Caki2 (cell line): ENCODE results near the gene ANKRD29. TPM values are rescaled to one million over a fixed set of nuclear protein-coding genes. Genes with fewer than 3 reads are reported as not detected.
A peak's percentile ranks its signal among the peaks of the same experiment; 100 is the strongest.

Experiments
- DNase-seq: peaks from one replicate; pipeline ENCODE4 v3.0.0-alpha.2; 2015; ENCODE audit warnings: low read depth
- in situ Hi-C: cut with HindIII; loops from 2 replicates; pipeline ENCODE4 v1.10.0; 2016; ENCODE audit warnings: low sequenced_read_pairs, low pct_unique_long_range_greater_than_20kb, mixed read lengths
- total RNA-seq: library from RNA; depleted of rRNA; stranded (reverse); fragments of >200 nt; shearing (Covaris generic); gene quantifications from 2 replicates; pipeline ENCODE4 v1.2.3, GENCODE V29; 2014; ENCODE audit warnings: low replicate concordance

ANKRD29 gene
- total RNA-seq, 1 experiment from 2014 or later = 0.71 TPM

DNA sequence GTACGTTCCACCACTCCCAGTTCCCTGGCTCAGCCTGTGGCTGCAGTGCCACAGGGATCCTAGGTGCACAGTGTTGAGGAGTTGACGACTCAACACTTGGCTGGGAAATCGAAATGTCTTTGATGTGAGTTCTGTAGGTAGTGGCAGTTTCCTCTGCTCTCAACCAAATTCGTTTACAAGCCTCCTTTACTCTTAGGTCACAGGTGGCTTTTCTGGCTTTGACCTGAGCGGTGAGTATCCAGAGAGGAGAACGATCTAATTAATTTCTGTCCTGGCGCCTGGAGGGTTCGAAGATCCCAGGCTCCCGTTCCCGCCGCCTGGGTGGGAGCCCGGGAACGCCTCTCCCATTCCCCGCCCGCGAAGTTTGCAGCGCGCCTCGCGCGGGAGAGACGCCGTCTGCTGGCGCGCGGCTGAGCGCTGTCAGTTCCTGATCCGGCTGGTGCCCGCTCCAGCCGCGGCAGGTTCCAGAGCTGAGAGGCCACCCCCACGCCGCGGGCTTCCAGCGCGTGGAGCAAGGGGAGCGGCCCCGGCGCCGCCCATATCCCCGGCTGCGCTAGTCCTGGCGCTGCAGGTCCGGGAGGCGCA is 26.4 kb upstream of the ANKRD29 start, which contains the start of gene LAMA3:
Gene LAMA3, plus strand, starts transcription at position 423 of the 585 bp plus-strand sequence. CDS start 231 bp downstream, outside the sequence.
- DNase-seq = peak; percentile 75
- in situ Hi-C loops = no loop called here

DNA sequence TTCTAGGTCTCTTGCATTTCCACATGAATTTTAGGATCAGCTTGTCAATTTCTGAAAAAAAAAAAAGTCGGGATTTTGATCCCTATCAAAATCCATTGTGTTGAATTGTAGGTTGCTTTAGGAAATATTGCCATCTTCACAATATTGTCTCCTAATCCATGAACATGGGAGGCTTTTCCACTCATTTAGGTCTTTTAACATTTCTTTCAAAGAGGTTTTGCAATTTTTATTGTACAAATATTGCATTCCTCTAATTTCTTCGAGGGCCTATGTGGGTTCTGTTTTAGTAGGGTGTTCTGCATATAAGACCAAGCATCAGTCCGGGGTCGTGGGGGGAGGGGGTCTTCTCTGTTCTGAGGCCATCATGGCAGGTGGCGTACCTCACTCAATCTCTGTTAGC is 25.8 kb upstream of the ANKRD29 start:
- DNase-seq = no peak
- in situ Hi-C loops = no loop called here

DNA sequence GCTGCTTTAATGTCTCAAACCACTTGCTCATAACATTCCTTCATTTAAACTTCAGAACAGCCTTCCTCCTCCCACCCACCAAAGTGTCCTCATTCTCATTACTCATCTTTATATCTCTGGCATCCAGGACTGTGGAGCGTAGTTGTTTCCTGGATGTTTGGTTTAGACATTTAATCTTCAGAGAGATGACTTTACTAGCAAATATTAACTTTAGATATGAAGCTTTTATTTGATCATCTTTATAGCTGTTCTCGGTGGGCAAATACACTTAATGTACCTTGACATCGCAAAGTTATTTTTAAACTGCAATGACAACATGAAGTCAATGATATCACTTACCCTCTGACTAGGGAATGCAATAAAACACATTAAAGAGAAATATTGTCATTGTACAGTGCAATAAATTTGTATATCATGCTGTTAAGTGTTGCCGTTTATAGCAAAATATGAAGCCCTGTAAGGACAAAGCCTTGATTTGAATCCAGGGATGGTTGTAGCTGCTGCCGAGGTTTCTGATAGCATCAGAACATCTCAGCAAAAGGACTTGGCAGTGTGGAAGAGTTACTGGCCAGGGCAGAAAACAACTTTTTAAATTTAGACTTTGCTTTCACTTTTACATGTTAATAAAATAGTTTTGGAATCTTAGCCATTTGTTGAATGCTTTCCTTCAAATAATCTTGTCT is 21.9 kb upstream of the ANKRD29 start:
- DNase-seq = peak; percentile 69
- in situ Hi-C loops = no loop called here

DNA sequence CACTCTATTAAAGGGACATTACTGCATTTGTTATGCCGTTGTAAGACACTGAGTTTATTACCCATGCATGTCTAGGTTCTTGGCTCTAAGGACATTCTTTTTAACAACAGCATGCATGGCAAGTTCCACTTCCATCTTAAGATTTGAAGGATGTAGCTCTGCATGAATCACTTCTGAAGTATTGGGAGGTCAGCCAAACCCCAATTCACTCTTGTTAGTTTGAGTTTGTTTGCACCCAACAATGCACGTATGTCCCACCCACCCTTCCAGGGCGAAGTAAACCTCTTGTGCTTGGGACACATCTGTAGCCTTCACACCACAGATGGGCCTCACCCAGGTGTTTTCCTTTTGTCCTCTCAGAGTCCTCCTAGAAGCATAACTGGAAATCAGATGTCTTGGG is 21.0 kb upstream of the ANKRD29 start:
- no peak for DNase-seq

DNA sequence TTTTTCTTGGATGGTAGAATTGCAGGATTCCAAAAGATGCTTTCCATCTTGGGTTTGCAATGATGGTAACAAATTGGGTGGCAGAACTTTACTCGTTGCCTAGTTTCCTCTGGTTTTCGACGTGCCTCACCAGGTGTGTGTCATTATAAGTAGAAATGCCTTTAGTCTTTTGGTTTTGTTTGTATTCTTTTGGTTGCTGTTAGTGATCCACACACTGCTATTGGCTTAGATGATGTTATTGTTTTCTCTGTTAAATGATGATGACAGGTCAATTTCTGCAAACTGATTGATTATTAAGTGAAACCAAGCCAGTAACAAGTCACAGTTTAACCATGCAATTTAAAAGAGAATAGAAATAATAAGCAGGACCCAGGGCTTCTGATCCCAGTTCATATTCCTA is 20.4 kb upstream of the ANKRD29 start:
- in situ Hi-C loops = no loop called here
- DNase-seq = peak; percentile 44

More for the DNA sequence above, 21.0 kb upstream of the ANKRD29 start:
- in situ Hi-C loops = no loop called here

DNA sequence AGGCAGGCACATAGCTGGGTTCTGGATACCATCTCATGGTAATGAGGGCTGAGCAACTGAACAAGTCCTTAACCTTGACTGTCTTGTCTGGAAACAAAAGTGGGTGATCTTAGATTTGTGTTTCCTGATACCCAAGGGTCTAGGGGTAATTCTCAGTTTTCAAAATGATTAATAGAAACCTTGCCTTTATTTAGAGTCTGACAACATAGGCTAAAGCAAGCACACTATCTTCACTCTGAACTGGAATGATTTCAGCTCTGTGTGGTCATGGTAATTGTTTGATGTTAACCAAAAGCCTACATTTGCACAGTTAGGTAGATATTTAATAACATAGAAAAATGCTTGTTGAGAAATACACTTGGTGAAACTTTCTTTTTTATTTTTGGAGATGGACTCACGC is 19.8 kb upstream of the ANKRD29 start:
- DNase-seq = no peak
- in situ Hi-C loops = no loop called here

DNA sequence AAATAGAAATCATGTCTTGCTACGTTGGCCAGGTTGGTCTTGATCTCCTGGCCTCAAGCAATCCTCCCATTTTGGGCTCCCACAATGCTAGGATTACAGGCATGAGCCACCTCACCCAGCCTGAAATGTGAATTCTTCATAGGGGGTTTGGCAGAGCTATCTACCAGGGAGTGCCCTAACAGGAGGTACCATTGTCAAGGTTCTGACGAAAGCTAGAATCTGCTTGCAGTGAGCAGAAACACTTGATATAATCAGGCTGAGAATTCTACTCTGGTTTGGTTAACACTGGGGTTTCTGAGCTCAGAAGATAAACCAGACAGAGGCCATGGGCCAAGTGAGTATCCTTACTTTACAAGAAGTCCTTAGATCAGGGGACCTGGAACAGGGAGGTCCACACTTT is 19.3 kb upstream of the ANKRD29 start:
- DNase-seq = no peak
- in situ Hi-C loops = no loop called here

DNA sequence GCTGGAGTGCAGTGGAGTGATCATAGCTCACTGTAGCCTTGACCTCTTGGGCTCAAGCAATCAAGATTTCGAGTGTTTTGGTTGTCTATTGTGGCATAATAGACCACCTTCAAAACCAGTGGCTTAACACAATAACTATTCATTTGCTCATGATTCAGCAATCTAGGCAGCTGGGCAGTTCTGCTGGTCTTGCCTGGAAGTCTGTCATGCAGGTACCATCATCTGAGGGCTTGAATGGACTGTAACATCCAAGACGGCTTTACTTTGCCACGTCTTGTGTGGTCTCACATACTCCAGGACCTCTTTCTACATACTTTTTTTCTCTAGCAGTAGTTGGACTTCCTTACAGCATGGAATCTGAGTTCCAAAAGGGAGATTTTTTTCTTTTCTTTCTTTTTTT is 13.2 kb upstream of the ANKRD29 start:
- no peak for DNase-seq
- in situ Hi-C loops = no loop called here

DNA sequence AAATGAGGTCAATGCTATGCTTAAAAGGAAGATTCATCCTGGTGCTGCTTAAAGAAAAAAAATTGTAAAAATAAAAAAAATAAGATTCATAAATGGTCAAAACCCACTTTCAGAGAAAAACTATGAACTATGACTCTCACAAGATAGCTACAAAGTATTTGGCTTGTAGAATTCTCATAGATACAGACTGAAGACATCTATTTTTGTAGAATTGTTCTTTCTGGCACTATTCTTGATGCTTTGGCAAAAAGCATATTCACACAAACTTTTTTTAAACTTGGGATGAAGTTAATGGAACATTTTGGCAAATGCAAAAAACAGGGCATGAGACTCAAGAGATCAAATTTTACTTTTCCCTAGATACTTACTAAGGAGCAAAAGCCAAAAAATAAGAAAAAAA is 12.5 kb upstream of the ANKRD29 start:
- no peak for DNase-seq
- in situ Hi-C loops = no loop called here

DNA sequence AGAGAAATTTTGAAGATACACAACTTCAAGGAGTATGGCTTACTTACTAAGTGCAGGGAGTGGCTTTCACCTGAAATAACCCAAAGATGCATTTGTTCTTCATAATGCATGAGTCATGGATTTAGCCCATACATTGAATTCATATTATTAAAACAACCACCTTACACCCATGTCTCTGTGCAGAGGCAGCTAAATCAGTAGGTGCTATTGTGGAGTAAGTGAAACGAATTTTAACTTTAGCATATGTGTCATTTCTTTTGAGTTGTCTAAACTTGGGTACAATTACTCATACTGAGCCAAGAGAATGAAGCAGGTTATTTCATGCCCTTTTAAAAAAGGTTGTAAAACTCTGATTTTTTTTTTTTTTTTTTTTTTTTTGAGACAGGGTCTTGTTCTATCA is 11.0 kb upstream of the ANKRD29 start:
- DNase-seq = no peak
- in situ Hi-C loops = no loop called here

DNA sequence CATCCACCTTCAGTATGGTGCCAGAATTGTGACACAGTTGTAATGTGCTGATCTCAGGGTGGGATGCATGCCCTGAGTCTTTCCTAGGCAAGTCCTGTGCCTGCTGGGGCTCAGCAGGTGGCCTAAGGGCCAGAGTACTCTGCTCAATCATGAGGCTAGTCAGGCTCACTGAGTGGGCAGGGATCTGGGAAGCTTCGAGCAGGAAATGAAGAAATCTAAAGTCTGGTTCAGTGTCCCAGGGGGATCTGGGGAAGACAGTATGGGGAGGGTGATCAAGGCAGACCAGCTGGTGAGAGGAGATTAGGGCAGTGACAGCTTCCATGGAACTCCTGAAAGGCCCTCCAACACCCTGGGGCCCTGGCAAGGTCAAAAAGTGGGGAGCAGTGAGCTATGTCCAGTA is 8.9 kb upstream of the ANKRD29 start:
- DNase-seq = no peak
- in situ Hi-C loops = no loop called here

DNA sequence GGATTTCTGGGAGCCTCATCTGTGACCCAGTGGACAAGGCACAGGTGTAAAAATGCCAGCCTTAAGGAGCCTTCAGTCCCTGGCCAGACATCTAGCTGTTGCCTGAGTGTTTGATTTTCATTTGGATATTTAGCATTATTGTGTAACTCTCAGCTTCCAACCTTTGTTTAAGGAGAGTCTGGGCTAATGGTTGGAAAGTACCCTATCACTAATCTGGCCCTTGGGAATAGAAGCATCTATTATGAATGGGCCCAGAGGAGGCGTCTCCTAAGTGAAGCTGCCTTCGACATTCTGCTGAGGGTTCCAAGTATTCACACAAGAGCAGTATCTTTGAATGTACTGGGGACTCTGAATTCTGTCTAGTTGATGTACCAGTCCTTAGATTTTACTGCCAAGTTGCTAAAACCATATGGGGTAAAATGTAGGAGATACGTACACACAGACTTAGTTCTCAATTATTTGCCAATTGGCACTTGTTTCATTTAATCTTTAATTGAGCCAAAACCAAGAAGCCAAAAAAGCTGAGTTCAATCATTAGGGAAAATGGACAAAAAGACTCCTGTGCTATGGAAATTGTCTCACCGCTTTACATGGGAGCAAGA is 7.2 kb upstream of the ANKRD29 start:
- in situ Hi-C loops = no loop called here
- DNase-seq = no peak

DNA sequence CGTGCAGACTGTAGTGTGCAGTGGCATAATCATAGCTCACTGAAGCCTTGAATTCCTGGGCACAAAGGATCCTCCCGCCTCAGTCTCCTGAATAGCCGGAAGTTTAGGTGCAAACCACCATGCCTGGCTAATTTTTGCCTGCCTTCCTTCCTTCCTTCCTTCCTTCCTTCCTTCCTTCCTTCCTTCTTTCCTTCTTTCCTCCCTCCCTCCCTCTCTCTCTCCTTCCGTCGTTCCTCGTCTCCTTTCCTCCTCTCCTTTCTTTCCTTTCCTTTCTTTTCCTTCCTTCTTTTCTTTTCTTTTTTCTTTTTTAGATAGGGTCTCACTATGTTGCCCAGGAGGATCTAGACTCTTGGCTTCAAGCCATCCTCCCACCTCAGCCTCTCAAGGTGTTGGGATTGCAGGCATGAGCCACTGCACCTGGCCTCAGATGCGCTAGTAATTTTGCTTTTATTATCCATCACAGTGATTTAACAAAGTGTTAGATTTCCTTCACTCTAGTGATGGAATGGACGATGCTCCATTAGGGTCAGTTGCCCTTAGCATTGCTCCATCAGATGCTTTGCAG is 6.6 kb upstream of the ANKRD29 start:
- DNase-seq = no peak
- in situ Hi-C loops = no loop called here

DNA sequence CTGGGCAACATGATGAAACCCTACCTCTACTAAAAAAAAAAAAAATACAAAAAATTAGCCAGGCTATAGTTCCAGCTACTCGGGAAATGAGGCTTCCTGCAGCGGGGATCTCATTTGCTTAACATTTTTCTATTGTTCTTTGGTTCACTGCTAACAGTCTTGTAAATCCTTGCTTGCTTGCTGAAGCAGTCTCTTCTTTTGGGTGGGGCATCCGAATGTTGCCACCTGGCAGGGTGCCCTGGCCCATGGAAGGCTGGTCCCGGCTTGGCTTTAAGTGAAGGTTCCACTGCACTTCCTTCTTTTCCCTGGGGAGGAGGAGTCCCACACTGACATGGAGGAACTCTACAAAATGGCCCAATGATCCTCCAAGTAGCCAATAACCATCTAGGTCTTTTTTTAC is 6.0 kb upstream of the ANKRD29 start:
- DNase-seq = no peak
- in situ Hi-C loops = no loop called here

DNA sequence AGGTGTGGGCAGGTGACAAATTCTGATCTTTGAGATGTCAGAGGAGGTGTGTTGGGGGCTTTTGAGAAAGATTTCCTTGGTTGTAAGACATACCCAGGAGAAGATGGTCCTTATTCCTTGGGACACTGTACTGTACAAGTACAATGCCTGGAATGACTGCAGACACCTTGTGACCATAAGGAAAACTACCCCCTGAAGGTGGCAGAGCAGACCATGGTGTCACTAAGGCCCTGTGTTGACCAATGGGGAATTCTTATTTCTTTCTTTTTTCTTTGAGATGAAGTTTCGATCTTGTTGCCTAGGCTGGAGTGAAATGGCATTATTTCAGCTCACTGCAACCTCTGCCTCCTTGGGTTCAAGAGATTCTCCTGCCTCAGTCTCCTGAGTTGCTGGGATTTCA is 4.4 kb upstream of the ANKRD29 start:
- no peak for DNase-seq

DNA sequence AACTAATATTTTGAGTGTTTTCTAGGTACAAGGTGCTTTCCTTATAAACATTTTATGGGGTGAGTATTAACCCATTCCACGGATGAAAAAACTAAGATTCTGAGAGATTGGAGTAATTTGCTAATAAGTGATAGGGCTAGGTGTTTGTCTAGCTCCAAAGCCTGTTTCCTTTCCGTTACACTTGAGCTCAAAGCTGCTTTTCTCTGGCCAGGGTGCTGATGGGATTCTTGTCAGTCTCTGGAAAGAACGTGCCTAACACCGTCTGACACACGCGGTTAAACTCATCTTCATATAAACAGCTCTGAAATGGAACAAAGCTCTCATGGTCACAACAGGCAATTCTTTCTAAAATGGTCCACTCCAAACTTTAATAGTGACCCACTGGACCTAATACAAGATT is 2.0 kb upstream of the ANKRD29 start:
- in situ Hi-C loops = no loop called here

More for the DNA sequence above, 4.4 kb upstream of the ANKRD29 start:
- in situ Hi-C loops = no loop called here

DNA sequence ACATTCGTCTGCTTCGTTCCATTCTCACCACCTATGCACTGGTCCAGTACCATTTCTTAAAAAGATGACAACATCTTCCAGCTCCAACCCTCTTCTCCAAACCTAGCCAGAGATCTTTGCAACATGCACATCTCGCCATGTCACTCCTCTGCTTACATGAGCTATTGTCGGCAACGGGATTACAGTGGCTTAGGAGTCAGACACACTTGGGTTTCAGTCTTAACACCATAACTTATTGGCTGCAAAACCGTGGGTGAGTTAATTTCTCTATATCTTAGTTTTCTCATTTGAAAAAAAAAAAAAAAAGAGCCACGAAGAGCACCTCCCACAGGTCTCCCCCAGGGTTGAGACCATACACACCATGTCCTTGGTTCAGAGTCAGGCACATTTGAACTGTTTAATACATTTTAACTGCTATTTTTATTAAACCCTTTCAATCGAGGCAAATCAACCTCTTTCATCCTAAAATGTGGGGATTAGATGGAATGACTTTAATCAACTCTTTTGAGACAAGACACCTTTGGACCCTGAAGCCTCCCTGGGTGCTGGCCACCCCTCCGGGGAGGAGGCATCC is 889 bp downstream of the ANKRD29 start:
- in situ Hi-C loops = no loop called here
- no peak for DNase-seq

More for the DNA sequence above, 2.0 kb upstream of the ANKRD29 start:
- DNase-seq = no peak

DNA sequence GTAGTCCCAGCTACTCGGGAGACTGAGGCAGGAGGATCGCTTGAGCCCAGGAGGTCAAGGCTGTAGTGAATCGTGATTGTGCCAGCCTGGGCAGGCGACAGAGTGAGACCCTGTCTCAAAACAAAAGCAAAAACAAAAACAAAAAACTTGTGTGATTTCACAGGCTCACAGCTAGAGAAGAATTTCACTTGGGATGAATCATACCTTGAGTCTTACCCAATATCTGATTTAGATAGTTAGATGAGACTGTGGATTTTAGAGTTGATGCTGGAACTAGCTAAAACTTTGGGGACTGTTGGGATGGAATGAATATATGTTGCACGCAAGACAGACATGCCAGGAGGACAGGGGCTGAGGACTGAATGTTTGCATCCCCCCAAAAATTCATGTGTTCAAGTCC is 4.4 kb downstream of the ANKRD29 start:
- in situ Hi-C loops = no loop called here
- no peak for DNase-seq

DNA sequence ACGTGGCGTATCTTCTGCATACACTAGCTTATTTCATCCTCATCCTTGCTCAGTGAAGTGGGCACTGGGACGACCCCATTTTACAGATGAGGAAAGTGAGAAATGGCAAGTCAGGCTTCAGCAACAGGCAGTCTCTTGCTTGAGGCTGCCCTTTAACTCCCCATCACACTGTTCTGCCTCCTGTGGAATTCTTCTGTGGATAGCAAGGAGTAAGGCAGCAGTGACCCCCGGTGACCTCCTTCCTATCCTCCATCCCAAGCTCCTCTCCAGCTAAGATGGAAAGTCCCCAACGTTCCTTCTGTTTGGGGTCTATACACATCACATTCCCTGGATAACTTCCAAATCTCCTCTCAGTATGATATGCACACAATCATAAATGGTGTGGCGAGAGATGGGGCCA is 10.5 kb downstream of the ANKRD29 start:
- in situ Hi-C loops = no loop called here
- DNase-seq = no peak
